ENCODE results near the gene TSPAN13. TPM values are rescaled to one million over a fixed set of nuclear protein-coding genes. Genes with fewer than 3 reads are reported as not detected.

TSPAN13 gene
- total and polyA plus RNA-seq, 2 of the 4 experiments (the other 2 are of a cell fraction): 3.0 to 5.0 TPM

DNA sequence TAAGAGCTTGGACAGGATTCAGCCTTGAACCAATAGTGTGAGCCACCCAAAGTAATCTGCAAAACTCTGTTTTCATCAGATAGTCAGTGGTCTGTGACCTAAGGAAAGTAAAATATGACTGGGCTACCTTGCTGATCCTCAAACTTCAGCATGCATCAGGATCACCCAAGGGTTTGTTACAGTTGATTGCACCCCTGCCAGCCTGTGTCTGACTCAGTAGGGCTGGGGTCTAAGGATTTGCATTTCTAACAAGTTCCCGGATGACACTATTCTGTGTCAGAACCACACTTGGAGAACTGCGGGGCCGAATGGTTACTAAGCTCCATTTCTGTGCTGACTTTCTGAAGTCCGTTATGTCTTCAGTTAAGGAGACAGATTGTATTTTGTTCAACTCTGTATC, 40.6 kb upstream of the TSPAN13 start:
- Histone ChIP-seq H3K56ac (ENCODE audit: extremely low read depth, insufficient read depth, low read length) (no peak overlapping the region), H3K18ac (ENCODE audit: low read depth, low read length) (no peak overlapping the region), H4K5ac (ENCODE audit: low read depth, low read length) (no peak overlapping the region), H3K27ac (ENCODE audit: insufficient read depth, low read length) (no peak overlapping the region), H3K4me3 (ENCODE audit: insufficient read depth, low read depth, low read length) (no peak overlapping the region), H3K79me1 (ENCODE audit: low read depth in 1 of 2, low read length in 2 of 2) (peaks cover 0 to 6% of the 10 kb centered on the region in 2 experiments; a peak in 1 of 4 replicates), H3K27me3 (ENCODE audit: control insufficient read depth, insufficient read depth, low read length) (no peaks in the 10 kb centered on the region), H2BK5ac (ENCODE audit: low read depth, low read length, poor library complexity, severe bottlenecking) (no peak overlapping the region), H3K36me3 (ENCODE audit: control insufficient read depth, insufficient read depth, low read length) (no peaks in the 10 kb centered on the region), H3K9me3 (ENCODE audit: control insufficient read depth, insufficient read depth, low read length) (no peaks in the 10 kb centered on the region), H2BK20ac (ENCODE audit: low read depth, low read length) (no peak overlapping the region), H2AK5ac (ENCODE audit: low read depth, low read length) (0 out of 2 replicates have a peak overlapping the region, but pooled peaks have one; percentile 5), H2AFZ (replicated peaks; ENCODE audit: low read length, poor library complexity) (no peak overlapping the region), H3K9me1 (ENCODE audit: insufficient read depth, low read length) (peaks cover 9% of the 10 kb centered on the region), H3K14ac (replicated peaks; ENCODE audit: low read depth, low read length) (0 out of 2 replicates have a peak overlapping the region, but pooled peaks have one; percentile 58), H4K91ac (ENCODE audit: insufficient read depth, low read depth, low read length) (no peak overlapping the region), H2BK120ac (ENCODE audit: low read depth, low read length) (no peak overlapping the region), H4K8ac (ENCODE audit: low read depth in 2 of 2, low read length in 2 of 2) (no peak overlapping the region), H2BK15ac (ENCODE audit: low read depth, low read length) (no peak overlapping the region), H3K4me2 (ENCODE audit: low read depth, low read length) (no peak overlapping the region), H3K4ac (ENCODE audit: low read depth, low read length) (no peak overlapping the region), H3K4me1 (ENCODE audit: control insufficient read depth, insufficient read depth, low read length) (peaks cover 6% of the 10 kb centered on the region; the same call in 1 of the 2 replicates), H2AK9ac (replicated peaks; ENCODE audit: low read depth, low read length, poor library complexity) (no peak overlapping the region), H4K20me1 (ENCODE audit: insufficient read depth, low read length) (peaks cover 4% of the 10 kb centered on the region; the same call in 1 of the 2 replicates), H3K23ac (ENCODE audit: low read depth, low read length) (0 out of 2 replicates have a peak overlapping the region, but pooled peaks have one; percentile 34), H3K9ac (ENCODE audit: low read depth, low read length) (no peak overlapping the region)
- ATAC-seq (ENCODE audit: low read depth): no peak
- TF ChIP-seq SMC3 (IDR thresholded peaks at IDR 0.05; ENCODE audit: low read depth, low read length) (no peak), NFE2L2 (IDR thresholded peaks at IDR 0.05; ENCODE audit: low read depth, low read length) (no peak), RCOR1 (IDR thresholded peaks at IDR 0.05; ENCODE audit: insufficient replicate concordance, low read length) (no peak), BHLHE40 (IDR thresholded peaks at IDR 0.05; ENCODE audit: low read depth, low read length) (no peak), MXI1 (IDR thresholded peaks at IDR 0.05; ENCODE audit: borderline replicate concordance, low read depth, low read length) (no peak), POLR2A (IDR thresholded peaks at IDR 0.05; ENCODE audit: low read depth, low read length) (no peak), MAZ (IDR thresholded peaks at IDR 0.05; ENCODE audit: borderline replicate concordance, low read depth, low read length) (no peak), CEBPB (IDR thresholded peaks at IDR 0.05; ENCODE audit: low read depth, low read length) (no peak), RFX5 (IDR thresholded peaks at IDR 0.05; ENCODE audit: low read depth, low read length) (no peak), RAD21 (IDR thresholded peaks at IDR 0.05; ENCODE audit: low read length) (no peak), MAFK (IDR thresholded peaks at IDR 0.05; ENCODE audit: low read depth, low read length) (no peak), CHD1 (IDR thresholded peaks at IDR 0.05; ENCODE audit: low read depth, low read length) (no peak), FOS (IDR thresholded peaks at IDR 0.05; ENCODE audit: low read depth, low read length) (no peak)
- TF ChIP-seq, protein P1, sequence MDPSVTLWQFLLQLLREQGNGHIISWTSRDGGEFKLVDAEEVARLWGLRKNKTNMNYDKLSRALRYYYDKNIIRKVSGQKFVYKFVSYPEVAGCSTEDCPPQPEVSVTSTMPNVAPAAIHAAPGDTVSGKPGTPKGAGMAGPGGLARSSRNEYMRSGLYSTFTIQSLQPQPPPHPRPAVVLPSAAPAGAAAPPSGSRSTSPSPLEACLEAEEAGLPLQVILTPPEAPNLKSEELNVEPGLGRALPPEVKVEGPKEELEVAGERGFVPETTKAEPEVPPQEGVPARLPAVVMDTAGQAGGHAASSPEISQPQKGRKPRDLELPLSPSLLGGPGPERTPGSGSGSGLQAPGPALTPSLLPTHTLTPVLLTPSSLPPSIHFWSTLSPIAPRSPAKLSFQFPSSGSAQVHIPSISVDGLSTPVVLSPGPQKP (IDR thresholded peaks at IDR 0.05; ENCODE audit: borderline replicate concordance, low read depth, low read length): no peak
- TF ChIP-seq, protein P2, sequence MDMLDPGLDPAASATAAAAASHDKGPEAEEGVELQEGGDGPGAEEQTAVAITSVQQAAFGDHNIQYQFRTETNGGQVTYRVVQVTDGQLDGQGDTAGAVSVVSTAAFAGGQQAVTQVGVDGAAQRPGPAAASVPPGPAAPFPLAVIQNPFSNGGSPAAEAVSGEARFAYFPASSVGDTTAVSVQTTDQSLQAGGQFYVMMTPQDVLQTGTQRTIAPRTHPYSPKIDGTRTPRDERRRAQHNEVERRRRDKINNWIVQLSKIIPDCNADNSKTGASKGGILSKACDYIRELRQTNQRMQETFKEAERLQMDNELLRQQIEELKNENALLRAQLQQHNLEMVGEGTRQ (IDR thresholded peaks at IDR 0.05; ENCODE audit: low read depth, low read length): no peak
- TF ChIP-seq, protein P3, sequence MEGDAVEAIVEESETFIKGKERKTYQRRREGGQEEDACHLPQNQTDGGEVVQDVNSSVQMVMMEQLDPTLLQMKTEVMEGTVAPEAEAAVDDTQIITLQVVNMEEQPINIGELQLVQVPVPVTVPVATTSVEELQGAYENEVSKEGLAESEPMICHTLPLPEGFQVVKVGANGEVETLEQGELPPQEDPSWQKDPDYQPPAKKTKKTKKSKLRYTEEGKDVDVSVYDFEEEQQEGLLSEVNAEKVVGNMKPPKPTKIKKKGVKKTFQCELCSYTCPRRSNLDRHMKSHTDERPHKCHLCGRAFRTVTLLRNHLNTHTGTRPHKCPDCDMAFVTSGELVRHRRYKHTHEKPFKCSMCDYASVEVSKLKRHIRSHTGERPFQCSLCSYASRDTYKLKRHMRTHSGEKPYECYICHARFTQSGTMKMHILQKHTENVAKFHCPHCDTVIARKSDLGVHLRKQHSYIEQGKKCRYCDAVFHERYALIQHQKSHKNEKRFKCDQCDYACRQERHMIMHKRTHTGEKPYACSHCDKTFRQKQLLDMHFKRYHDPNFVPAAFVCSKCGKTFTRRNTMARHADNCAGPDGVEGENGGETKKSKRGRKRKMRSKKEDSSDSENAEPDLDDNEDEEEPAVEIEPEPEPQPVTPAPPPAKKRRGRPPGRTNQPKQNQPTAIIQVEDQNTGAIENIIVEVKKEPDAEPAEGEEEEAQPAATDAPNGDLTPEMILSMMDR (conservative IDR thresholded peaks at IDR 0.05; ENCODE audit: low read depth, low read length): no peak
- dilution Hi-C loops (cut with HindIII; ENCODE audit: low sequenced_read_pairs, unreplicated experiment) (no loop called here), in situ Hi-C loops (cut with MboI; ENCODE audit: low sequenced_read_pairs) (no loop called here), intact Hi-C loops (cut with micrococcal nuclease) (no loop called here)
- ChIA-PET CTCF (interaction anchor here (0.7 kb wide), 1 partner anchor 318 kb away, joined by 5 read pairs; no protein-coding TSS in a partner anchor), POLR2A (ENCODE audit: unreplicated experiment) (no interaction called here)
- WGBS, 2 experiments (ENCODE audit: extremely low coverage in 2 of 2, insufficient read length in 1 of 2): 80% methylated on average over 1 of the region's 4 CpGs; no CpG with 5 or more reads in 1 of the 2 experiments
- no TSS peak for BruUV-seq (replicated peaks)
- peak; percentile 67 for DNase-seq
